Posterior vena cava (tissue), 2 donors: Measurements from ENCODE around the gene SCAF1. TPM values are rescaled to one million over a fixed set of nuclear protein-coding genes. Genes with fewer than 3 reads are reported as not detected.

Source experiments
- DNase-seq: peaks from one replicate; pipeline ENCODE4 v3.0.0-alpha.2; 2020; ENCODE audit warnings: low spot score
- intact Hi-C, 2 donors: fragments of 100-400 bp; cut with DNase I; formaldehyde crosslinking; loops; one replicate each; pipeline versions ENCODE4 v1.14.1 to v1.14.2; 2022 to 2023
- total RNA-seq, 2 donors: library from RNA; stranded (reverse); fragmentation: NEBNext Ultra II Directional; extraction: Animal tissue kit (Norgen Biotek cat#: 25700); gene quantifications; one replicate each; pipeline ENCODE4 v1.2.1, GENCODE V29; 2021
- donor health status: DM: yes; HTN: yes; CAD: no.
- donor health status: DM: yes; HTN: yes; CAD: no.

The SCAF1 gene
- total RNA-seq, 2 donors from 2014 or later, result 43.5 to 55.1 TPM

GRCh38 chr19:49678985-49679770 lies 37.2 kb downstream of the SCAF1 start:
- intact Hi-C loops, result no loop called here
- no peak for DNase-seq

- DNase-seq, result no peak
- intact Hi-C loops, result no loop called here
These were observed 37.9 kb downstream of the SCAF1 start for GRCh38 chr19:49679771-49680413.

GRCh38 chr19:49680421-49681351 lies 38.7 kb downstream of the SCAF1 start:
- DNase-seq, result peak; percentile 98
- intact Hi-C loops, result no loop called here

GRCh38 chr19:49681830-49682229 lies 39.8 kb downstream of the SCAF1 start:
- no peak for DNase-seq
- intact Hi-C loops, result no loop called here

- intact Hi-C loops, result no loop called here
These were observed 40.3 kb downstream of the SCAF1 start for GRCh38 chr19:49682274-49682673.

GRCh38 chr19:49683814-49684250 lies 41.8 kb downstream of the SCAF1 start:
- DNase-seq, result no peak
- intact Hi-C loops, result no loop called here

More at GRCh38 chr19:49682274-49682673, 40.3 kb downstream of the SCAF1 start:
- no peak for DNase-seq

GRCh38 chr19:49684251-49684982 lies 42.4 kb downstream of the SCAF1 start:
- intact Hi-C loops, result no loop called here
- DNase-seq, result no peak

GRCh38 chr19:49684983-49685553 lies 43.1 kb downstream of the SCAF1 start:
- DNase-seq, result no peak
- intact Hi-C loops, result no loop called here

GRCh38 chr19:49685845-49686332 lies 43.9 kb downstream of the SCAF1 start:
- intact Hi-C loops, result no loop called here
- DNase-seq, result no peak

GRCh38 chr19:49686503-49687088 lies 44.6 kb downstream of the SCAF1 start:
- intact Hi-C loops, result no loop called here
- DNase-seq, result no peak

- intact Hi-C loops, result no loop called here
- no peak for DNase-seq
These were observed 45.1 kb downstream of the SCAF1 start for GRCh38 chr19:49687150-49687549.

GRCh38 chr19:49687566-49688316 lies 45.7 kb downstream of the SCAF1 start:
- no peak for DNase-seq
- intact Hi-C loops, result no loop called here

GRCh38 chr19:49688531-49689132 lies 46.6 kb downstream of the SCAF1 start:
- intact Hi-C loops, result no loop called here
- DNase-seq, result no peak

- intact Hi-C loops, result no loop called here
- no peak for DNase-seq
These were observed 47.4 kb downstream of the SCAF1 start, which contains the start of gene ADM5 for GRCh38 chr19:49689133-49690078. Gene ADM5, plus strand, starts transcription at chr19:49689594. Its CDS starts 244 bp downstream, at chr19:49689838.

GRCh38 chr19:49690079-49690655 lies 48.2 kb downstream of the SCAF1 start:
- DNase-seq, result no peak
- intact Hi-C loops, result no loop called here
